H1 (cell line): ENCODE measurements around the gene CFAP206. TPM values are rescaled to one million over a fixed set of nuclear protein-coding genes. Genes with fewer than 3 reads are reported as not detected.

Experiments used
- POLR2A ChIP-seq, 2 experiments: IDR thresholded peaks; 1 replicate in 1 of 2; 2 replicates in 1 of 2; pipeline ENCODE4 v1.6.1; 2011; ENCODE audit warnings: low read depth in 2 of 2, low read length in 2 of 2, mild to moderate bottlenecking in 2 of 2; ENCODE audit errors: control extremely low read depth in 1 of 2
- RFX5 ChIP-seq: IDR thresholded peaks from 2 replicates; pipeline ENCODE4 v1.6.1; 2011; ENCODE audit warnings: low read depth, low read length, improper control_type of control experiment, borderline replicate concordance
- SP4 ChIP-seq: IDR thresholded peaks from 2 replicates; pipeline ENCODE4 v1.6.1; 2012; ENCODE audit warnings: low read length, inconsistent platforms
- YY1 ChIP-seq: IDR thresholded peaks from 2 replicates; pipeline ENCODE4 v1.6.1; 2011; ENCODE audit warnings: low read depth, mild to moderate bottlenecking, low read length
- polyA plus RNA-seq, 7 experiments: library from polyadenylated mRNA; depleted of rRNA in 3 of 7; stranded (reverse) in 5 of 7; unstranded in 2 of 7; fragments of >200 nt in 5 of 7; fragments of 200-250 nt in 2 of 7; gene quantifications; 1 replicate in 5 of 7; 2 replicates in 1 of 7; 4 replicates in 1 of 7; pipeline versions ENCODE4 v1.2.1 to v1.2.3, GENCODE V29; 2011 to 2013; ENCODE audit warnings: missing spikeins in 2 of 7, mixed read lengths in 2 of 7
- total RNA-seq: library from RNA; stranded (reverse); fragmentation: NEBNext Ultra II Directional; extraction: Animal tissue kit (Norgen Biotek cat#: 25700); gene quantifications from 2 replicates; pipeline ENCODE4 v1.2.1, GENCODE V29; 2021
- TF ChIP-seq, protein P1 (sequence below): fragments of 300-600 bp; sonication (generic); IDR thresholded peaks from 2 replicates; pipeline ENCODE4 v1.7.1; 2012; ENCODE audit warnings: low read length, moderate library complexity, mild to moderate bottlenecking, inconsistent platforms; ENCODE audit not compliant: insufficient replicate concordance
- TF ChIP-seq, protein P2 (sequence below): IDR thresholded peaks from 2 replicates; pipeline ENCODE4 v1.6.1; 2012; ENCODE audit warnings: inconsistent platforms

Gene CFAP206
- total and polyA plus RNA-seq, 2 of the 8 experiments (the other 6 are each of a cell fraction or from before 2014, with no cell fraction given): not detected

DNA sequence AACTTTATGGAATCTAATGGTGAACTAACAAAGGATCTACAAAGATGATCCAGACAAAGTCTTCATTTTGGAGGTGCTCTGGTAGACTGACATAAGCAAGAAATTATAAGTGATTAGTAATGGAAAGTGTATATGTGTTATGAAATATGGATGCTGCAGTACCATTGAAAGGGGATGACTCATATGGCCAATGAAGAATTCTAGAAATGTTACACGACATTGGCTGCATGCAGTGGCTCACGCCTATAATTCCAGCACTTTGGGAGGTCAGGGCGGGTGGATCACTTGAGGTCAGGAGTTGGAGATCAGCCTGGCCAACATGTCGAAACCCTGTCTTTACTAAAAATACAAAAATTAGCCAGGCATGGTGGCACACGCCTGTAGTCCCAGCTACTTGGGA lies 23.5 kb downstream of the CFAP206 start (continued):
- TF ChIP-seq, protein P1, sequence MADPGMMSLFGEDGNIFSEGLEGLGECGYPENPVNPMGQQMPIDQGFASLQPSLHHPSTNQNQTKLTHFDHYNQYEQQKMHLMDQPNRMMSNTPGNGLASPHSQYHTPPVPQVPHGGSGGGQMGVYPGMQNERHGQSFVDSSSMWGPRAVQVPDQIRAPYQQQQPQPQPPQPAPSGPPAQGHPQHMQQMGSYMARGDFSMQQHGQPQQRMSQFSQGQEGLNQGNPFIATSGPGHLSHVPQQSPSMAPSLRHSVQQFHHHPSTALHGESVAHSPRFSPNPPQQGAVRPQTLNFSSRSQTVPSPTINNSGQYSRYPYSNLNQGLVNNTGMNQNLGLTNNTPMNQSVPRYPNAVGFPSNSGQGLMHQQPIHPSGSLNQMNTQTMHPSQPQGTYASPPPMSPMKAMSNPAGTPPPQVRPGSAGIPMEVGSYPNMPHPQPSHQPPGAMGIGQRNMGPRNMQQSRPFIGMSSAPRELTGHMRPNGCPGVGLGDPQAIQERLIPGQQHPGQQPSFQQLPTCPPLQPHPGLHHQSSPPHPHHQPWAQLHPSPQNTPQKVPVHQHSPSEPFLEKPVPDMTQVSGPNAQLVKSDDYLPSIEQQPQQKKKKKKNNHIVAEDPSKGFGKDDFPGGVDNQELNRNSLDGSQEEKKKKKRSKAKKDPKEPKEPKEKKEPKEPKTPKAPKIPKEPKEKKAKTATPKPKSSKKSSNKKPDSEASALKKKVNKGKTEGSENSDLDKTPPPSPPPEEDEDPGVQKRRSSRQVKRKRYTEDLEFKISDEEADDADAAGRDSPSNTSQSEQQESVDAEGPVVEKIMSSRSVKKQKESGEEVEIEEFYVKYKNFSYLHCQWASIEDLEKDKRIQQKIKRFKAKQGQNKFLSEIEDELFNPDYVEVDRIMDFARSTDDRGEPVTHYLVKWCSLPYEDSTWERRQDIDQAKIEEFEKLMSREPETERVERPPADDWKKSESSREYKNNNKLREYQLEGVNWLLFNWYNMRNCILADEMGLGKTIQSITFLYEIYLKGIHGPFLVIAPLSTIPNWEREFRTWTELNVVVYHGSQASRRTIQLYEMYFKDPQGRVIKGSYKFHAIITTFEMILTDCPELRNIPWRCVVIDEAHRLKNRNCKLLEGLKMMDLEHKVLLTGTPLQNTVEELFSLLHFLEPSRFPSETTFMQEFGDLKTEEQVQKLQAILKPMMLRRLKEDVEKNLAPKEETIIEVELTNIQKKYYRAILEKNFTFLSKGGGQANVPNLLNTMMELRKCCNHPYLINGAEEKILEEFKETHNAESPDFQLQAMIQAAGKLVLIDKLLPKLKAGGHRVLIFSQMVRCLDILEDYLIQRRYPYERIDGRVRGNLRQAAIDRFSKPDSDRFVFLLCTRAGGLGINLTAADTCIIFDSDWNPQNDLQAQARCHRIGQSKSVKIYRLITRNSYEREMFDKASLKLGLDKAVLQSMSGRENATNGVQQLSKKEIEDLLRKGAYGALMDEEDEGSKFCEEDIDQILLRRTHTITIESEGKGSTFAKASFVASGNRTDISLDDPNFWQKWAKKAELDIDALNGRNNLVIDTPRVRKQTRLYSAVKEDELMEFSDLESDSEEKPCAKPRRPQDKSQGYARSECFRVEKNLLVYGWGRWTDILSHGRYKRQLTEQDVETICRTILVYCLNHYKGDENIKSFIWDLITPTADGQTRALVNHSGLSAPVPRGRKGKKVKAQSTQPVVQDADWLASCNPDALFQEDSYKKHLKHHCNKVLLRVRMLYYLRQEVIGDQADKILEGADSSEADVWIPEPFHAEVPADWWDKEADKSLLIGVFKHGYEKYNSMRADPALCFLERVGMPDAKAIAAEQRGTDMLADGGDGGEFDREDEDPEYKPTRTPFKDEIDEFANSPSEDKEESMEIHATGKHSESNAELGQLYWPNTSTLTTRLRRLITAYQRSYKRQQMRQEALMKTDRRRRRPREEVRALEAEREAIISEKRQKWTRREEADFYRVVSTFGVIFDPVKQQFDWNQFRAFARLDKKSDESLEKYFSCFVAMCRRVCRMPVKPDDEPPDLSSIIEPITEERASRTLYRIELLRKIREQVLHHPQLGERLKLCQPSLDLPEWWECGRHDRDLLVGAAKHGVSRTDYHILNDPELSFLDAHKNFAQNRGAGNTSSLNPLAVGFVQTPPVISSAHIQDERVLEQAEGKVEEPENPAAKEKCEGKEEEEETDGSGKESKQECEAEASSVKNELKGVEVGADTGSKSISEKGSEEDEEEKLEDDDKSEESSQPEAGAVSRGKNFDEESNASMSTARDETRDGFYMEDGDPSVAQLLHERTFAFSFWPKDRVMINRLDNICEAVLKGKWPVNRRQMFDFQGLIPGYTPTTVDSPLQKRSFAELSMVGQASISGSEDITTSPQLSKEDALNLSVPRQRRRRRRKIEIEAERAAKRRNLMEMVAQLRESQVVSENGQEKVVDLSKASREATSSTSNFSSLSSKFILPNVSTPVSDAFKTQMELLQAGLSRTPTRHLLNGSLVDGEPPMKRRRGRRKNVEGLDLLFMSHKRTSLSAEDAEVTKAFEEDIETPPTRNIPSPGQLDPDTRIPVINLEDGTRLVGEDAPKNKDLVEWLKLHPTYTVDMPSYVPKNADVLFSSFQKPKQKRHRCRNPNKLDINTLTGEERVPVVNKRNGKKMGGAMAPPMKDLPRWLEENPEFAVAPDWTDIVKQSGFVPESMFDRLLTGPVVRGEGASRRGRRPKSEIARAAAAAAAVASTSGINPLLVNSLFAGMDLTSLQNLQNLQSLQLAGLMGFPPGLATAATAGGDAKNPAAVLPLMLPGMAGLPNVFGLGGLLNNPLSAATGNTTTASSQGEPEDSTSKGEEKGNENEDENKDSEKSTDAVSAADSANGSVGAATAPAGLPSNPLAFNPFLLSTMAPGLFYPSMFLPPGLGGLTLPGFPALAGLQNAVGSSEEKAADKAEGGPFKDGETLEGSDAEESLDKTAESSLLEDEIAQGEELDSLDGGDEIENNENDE: no peak
- TF ChIP-seq SP4: no peak
- TF ChIP-seq POLR2A (IDR thresholded peaks at IDR 0.05; ENCODE audit: control extremely low read depth in 1 of 2, low read depth in 2 of 2, low read length in 2 of 2): no peak
- TF ChIP-seq, protein P2, sequence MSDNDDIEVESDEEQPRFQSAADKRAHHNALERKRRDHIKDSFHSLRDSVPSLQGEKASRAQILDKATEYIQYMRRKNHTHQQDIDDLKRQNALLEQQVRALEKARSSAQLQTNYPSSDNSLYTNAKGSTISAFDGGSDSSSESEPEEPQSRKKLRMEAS: no peak
- TF ChIP-seq YY1: no peak
- TF ChIP-seq RFX5: no peak
